COR-L47 (cell line): ENCODE measurements around the gene ZDHHC3.
"Not testable (repeated sequence)": the region's sequence is repeated elsewhere in the genome, so short reads cannot be mapped to it uniquely, and the experiment has no call there.

Source experiments
- DNase-seq: peaks from one replicate; lab custom pipeline; 2025; lab: John Stamatoyannopoulos, UW

ZDHHC3 gene

GRCh38 chr3:44963571-44964325 is 12.2 kb downstream of the ZDHHC3 start:
- no peak for DNase-seq

DNA sequence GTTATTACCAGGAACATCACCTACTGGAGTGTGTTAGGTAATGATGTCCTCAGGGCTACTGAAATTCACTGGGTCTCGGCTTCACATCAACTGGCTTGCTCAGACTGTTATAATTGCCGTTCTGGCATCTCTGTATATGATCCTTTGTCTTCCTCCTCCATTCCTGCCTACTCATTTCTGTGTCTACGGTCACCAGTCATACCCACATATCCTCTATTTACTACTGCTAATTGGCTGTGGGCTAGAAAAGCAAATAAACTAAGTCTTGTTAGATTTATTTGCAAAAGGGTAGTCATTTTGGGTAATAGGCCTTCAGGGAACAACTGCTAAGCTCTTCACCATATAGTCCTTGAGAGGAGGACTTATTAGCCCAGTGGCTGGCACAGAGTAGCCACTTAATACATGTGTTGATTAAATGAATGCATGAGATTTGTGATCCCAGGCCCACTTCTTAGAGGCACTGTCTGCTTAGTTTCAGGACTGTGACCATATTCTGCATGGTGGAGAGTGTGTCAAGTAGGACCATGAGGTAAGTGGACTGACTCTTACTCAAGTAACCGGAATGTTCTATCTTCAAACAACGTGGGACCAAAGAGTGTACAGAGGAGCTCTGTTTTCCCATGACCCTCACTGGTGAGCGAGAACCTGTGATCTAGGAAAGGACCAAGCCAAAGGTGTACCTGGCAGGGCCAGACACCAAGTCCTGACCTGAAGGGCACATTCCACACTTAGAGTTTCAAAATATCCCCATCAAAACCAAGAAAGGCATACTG is 13.2 kb downstream of the ZDHHC3 start:
- peak; percentile 6 for DNase-seq

DNA sequence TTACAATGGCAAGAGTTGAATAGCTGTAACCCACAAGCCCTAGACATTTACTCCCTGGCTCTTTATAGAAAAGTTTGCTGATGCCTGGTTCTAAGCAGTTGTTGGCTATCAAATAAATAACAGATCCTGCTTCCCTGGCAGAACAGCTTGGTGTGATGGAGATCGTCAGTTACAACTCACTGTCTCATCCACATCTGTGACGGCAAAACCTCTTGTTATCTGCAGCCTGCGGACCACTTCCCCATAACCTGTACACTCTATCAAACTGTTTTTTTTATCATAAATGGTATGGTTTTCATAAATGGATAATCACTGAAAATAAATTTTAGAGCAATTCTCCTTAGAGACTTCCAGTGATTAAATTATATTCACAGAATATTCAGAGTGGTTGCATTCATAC is 14.1 kb downstream of the ZDHHC3 start:
- no peak for DNase-seq

- no peak for DNase-seq
Observed at GRCh38 chr3:44960387-44961026, 15.5 kb downstream of the ZDHHC3 start.

GRCh38 chr3:44958386-44958785 is 17.6 kb downstream of the ZDHHC3 start:
- DNase-seq: no peak

- DNase-seq: no peak
Observed at GRCh38 chr3:44957986-44958385, 18.0 kb downstream of the ZDHHC3 start.

- no peak for DNase-seq
Observed at GRCh38 chr3:44955917-44956316, 20.1 kb downstream of the ZDHHC3 start.

- DNase-seq: no peak
Observed at GRCh38 chr3:44954962-44955361, 21.0 kb downstream of the ZDHHC3 start.

GRCh38 chr3:44954304-44954703 is 21.7 kb downstream of the ZDHHC3 start:
- DNase-seq: no peak

DNA sequence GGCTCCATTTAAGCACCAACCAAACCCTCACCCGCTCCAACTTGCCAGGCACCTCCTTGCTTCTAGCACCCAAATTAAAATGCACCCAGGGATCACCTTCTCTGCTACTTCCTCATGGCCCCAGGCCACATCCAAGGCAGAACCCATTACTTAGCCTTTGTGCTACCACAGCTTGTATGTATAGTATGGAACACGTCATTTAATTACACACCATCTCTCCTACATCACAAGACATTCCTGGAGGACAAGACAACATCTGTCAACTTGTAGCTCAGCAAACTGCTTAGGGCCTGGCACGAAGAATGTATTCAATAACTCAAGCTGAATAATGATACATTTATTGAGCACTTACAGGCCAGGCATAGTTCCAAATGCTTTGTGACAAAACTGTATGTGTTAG is 23.3 kb downstream of the ZDHHC3 start:
- DNase-seq: no peak

DNA sequence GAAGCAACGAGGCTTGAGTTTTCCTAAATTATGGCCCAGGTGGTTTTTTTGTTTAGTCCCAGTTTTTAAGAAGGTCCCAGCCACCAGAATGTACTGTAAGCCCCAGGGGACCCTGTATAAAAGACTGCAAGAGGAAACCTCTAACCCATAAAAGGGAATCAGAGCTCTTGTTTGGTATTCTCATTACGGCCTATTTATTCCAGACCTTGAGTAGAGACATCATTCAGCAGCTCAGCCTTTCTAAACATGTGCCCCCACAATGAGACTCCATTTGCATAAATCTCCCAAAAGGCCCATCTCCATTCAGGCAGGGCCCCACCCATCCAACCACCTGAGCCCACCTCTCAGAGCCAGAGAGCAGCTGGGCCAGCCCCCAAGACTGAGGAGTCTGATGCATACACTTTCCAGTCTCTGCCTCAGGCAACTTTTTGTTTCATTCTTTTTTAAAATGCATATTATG is 25.7 kb downstream of the ZDHHC3 start:
- no peak for DNase-seq

GRCh38 chr3:44949770-44950169 is 26.2 kb downstream of the ZDHHC3 start:
- not testable (repeated sequence) for DNase-seq

- DNase-seq: no peak
Observed at GRCh38 chr3:44948239-44948638, 27.7 kb downstream of the ZDHHC3 start.

GRCh38 chr3:44942202-44942921 is 33.6 kb downstream of the ZDHHC3 start:
- no peak for DNase-seq

DNA sequence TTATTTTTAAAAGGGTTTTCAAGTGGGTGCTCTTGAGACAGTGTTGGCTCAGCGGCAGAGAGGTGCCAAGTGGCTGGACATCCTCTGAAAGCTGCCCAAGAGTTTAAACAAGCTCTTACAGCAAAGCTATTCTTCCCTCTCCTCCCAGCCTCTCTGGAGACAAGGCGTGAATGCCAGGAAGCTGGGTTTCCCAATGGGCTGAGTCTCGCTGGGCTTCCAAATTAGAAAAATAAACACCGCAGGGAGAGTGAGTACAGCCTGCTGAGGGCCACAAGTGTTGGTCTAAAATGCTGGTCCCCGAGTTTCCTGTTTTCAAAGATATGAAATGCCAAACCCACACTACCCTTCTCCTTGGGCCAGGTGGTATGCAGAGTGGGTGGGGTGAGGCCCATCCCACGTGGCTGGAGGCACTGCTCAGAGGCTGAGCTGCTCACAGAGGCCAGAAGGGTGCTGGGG is 36.4 kb downstream of the ZDHHC3 start:
- no peak for DNase-seq

- no peak for DNase-seq
Observed at GRCh38 chr3:44932986-44933944, 42.7 kb downstream of the ZDHHC3 start.

- DNase-seq: no peak
Observed at GRCh38 chr3:44932271-44932670, 43.7 kb downstream of the ZDHHC3 start.

- no peak for DNase-seq
Observed at GRCh38 chr3:44931791-44932190, 44.2 kb downstream of the ZDHHC3 start.

DNA sequence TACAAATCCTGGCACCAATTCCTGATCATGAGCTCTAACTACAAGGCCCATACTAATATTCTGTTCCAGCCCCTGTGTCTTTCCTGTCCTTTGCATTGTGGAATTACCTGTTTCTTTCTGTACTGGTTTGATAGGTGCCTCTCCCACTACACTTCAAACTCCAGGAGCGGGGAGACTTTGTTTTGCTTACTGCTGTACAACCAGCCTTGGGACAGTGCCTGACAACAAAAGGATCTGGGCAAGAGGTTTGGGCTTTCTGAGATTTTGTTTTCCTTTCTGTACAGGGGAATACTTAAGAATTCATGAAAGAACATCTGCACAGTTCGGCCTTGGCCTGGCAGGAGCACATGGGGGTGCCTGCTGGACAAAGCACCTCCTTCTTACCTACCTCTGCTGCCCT is 45.1 kb downstream of the ZDHHC3 start:
- no peak for DNase-seq

GRCh38 chr3:44929782-44930181 is 46.2 kb downstream of the ZDHHC3 start:
- DNase-seq: no peak

DNA sequence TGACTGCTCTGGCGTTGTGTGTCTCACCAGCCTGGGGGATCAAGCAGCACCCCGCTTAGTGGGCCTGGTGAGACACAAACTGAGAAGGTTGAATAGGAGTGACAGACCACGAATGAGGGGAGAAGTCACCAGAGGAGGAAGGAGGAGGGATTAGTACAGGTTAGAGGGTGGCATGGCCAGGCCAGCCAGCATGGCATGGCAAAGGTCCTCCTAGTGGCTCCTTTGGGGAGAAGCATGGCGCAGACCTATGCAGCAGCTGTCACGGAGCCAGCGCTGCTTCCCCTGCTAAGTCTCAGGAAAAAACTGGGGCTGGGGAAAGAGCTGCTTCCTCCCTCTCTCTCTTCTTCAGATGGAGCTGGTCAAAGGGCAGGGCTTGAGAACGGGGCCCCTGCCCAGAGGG is 48.6 kb downstream of the ZDHHC3 start:
- DNase-seq: no peak
